K562 (cell line): ENCODE measurements around the gene DDX55.

Experiments
- EZH2 ChIP-seq: IDR thresholded peaks from 2 replicates; pipeline ENCODE4 v1.6.1; 2012; ENCODE audit warnings: low read depth, mild to moderate bottlenecking, inconsistent platforms, low read length, borderline replicate concordance
- SLC30A9 ChIP-seq: fragments of 250-450 bp; sonication (Bioruptor Pico); IDR thresholded peaks from 2 replicates; pipeline ENCODE4 v1.8.0; 2022; ENCODE audit warnings: mild to moderate bottlenecking, moderate library complexity
- SMC3 ChIP-seq: conservative IDR thresholded peaks from 2 replicates; pipeline ENCODE4 v1.6.1; 2011; ENCODE audit warnings: low read depth, low read length, improper control_type of control experiment; ENCODE audit not compliant: insufficient read depth
- SRF ChIP-seq, 2 experiments: fragments of 250-450, 450-650 bp in 1 of 2; sonication (Bioruptor Pico) in 1 of 2; sonication (generic) in 1 of 2; formaldehyde crosslinking; IDR thresholded peaks; 2 replicates each; pipeline versions ENCODE4 v1.5.0 to v1.5.1; 2020 to 2022; ENCODE audit warnings: mild to moderate bottlenecking in 1 of 2, missing genetic modification reagents in 1 of 2
- TF ChIP-seq, protein P1 (sequence below), 3 experiments: IDR thresholded peaks in 2 of 3; conservative IDR thresholded peaks in 1 of 3; 2 replicates each; pipeline ENCODE4 v1.5.1; 2011 to 2012; ENCODE audit warnings: low read length in 3 of 3, mild to moderate bottlenecking in 3 of 3, control low read depth in 2 of 3, improper control_type of control experiment in 1 of 3, inconsistent platforms in 1 of 3, low read depth in 1 of 3, mixed read lengths in 1 of 3, moderate library complexity in 1 of 3; ENCODE audit not compliant: insufficient read depth in 2 of 3

DNA sequence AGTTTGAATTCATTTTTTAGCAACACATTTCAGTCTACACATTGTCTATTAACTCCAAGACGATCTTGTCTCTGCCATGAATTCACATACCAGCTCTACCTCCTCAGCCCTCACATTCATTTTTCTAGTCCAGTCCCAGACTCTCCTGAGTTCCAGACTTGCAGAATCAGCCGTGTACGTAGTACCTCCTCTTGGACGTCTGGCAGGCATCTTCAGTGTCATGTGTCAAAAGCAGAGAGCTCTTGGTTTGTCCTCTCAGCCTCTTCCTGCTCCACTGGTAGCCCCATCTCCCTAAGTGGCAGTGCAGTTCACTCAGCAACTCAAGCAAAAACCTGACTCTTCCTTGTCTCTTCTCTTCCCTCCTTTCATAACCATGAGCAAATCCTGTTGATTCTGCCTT lies 54.5 kb downstream of the DDX55 start:
- TF ChIP-seq SMC3 (no peak), SLC30A9 (CRISPR knock-in tag) (no peak), SRF (CRISPR knock-in tag; IDR thresholded peaks at IDR 0.05) (no peak), EZH2 (no peak)
- TF ChIP-seq, protein P1, sequence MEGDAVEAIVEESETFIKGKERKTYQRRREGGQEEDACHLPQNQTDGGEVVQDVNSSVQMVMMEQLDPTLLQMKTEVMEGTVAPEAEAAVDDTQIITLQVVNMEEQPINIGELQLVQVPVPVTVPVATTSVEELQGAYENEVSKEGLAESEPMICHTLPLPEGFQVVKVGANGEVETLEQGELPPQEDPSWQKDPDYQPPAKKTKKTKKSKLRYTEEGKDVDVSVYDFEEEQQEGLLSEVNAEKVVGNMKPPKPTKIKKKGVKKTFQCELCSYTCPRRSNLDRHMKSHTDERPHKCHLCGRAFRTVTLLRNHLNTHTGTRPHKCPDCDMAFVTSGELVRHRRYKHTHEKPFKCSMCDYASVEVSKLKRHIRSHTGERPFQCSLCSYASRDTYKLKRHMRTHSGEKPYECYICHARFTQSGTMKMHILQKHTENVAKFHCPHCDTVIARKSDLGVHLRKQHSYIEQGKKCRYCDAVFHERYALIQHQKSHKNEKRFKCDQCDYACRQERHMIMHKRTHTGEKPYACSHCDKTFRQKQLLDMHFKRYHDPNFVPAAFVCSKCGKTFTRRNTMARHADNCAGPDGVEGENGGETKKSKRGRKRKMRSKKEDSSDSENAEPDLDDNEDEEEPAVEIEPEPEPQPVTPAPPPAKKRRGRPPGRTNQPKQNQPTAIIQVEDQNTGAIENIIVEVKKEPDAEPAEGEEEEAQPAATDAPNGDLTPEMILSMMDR (IDR thresholded peaks at IDR 0.05 in 2 of 3, conservative IDR thresholded peaks at IDR 0.05 in 1 of 3; ENCODE audit: insufficient read depth in 2 of 3, low read depth in 1 of 3, low read length in 3 of 3), result no peak
